Cardiac muscle cell (in vitro differentiated cells and primary cell): ENCODE measurements around the gene TRPC4. TPM values are rescaled to one million over a fixed set of nuclear protein-coding genes. Genes with fewer than 3 reads are reported as not detected.

Experiments used
- DNase-seq, 2 donors: peaks; one replicate each; pipeline versions ENCODE4 v3.0.0 to v3.0.0-alpha.2; 2010 to 2017; ENCODE audit warnings: low read depth in 1 of 2, low spot score in 1 of 2
- H3K27ac ChIP-seq: fragments of 200-600 bp; sonication (generic); 2 replicates; pipeline ENCODE4 v1.5.1; 2016
- H3K27me3 ChIP-seq: fragments of 200-600 bp; sonication (generic); 2 replicates; pipeline ENCODE4 v1.6.0; 2016; ENCODE audit warnings: control low read depth
- H3K36me3 ChIP-seq: fragments of 200-600 bp; sonication (generic); 2 replicates; pipeline ENCODE4 v1.5.1; 2016; ENCODE audit warnings: control low read depth
- H3K4me1 ChIP-seq: fragments of 200-600 bp; sonication (generic); 2 replicates; pipeline ENCODE4 v1.8.1; 2017; ENCODE audit warnings: low read depth, mild to moderate bottlenecking, mixed run types
- H3K4me3 ChIP-seq: fragments of 200-600 bp; sonication (generic); 2 replicates; pipeline ENCODE4 v1.5.1; 2016; ENCODE audit warnings: mild to moderate bottlenecking
- H3K9me3 ChIP-seq: fragments of 200-600 bp; sonication (generic); 2 replicates; pipeline ENCODE4 v1.5.1; 2017; ENCODE audit warnings: low read depth, mild to moderate bottlenecking, control low read depth
- polyA plus RNA-seq: library from polyadenylated mRNA; unstranded; fragments of >200 nt; fragmentation: Nextera tagmentation; extraction: Ambion mirVana; gene quantifications from 2 replicates; pipeline ENCODE4 v1.2.1, GENCODE V29; 2016
- total RNA-seq: library from RNA; depleted of rRNA; stranded (reverse); fragments of >200 nt; gene quantifications from 2 replicates; pipeline ENCODE4 v1.2.3, GENCODE V29; 2016
- TF ChIP-seq, protein P1 (sequence below): IDR thresholded peaks from 2 replicates; pipeline ENCODE4 v1.5.1; 2012; ENCODE audit warnings: low read depth, mild to moderate bottlenecking, low read length

The TRPC4 gene
- total and polyA plus RNA-seq, 2 experiments from 2014 or later, result 0.09 to 0.28 TPM

DNA sequence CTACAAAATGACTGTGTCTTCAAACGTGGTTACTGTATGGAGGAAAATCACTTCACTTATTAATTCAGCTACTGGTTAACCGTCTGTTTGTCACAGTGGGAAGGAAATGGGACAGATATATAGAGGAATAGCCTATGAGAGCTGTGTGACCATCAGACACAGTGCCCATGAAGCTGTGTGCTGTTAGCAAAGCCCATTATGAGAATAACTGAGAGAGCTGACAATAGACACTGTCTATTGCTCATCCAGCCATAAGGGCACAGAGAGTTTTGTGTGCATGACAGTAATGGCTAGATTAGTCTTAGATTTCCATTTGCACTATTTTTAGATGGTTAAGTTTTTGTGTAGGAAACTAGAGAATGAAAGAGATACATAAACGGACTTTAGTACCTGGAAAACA is 206.9 kb downstream of the TRPC4 start:
- TF ChIP-seq, protein P1, sequence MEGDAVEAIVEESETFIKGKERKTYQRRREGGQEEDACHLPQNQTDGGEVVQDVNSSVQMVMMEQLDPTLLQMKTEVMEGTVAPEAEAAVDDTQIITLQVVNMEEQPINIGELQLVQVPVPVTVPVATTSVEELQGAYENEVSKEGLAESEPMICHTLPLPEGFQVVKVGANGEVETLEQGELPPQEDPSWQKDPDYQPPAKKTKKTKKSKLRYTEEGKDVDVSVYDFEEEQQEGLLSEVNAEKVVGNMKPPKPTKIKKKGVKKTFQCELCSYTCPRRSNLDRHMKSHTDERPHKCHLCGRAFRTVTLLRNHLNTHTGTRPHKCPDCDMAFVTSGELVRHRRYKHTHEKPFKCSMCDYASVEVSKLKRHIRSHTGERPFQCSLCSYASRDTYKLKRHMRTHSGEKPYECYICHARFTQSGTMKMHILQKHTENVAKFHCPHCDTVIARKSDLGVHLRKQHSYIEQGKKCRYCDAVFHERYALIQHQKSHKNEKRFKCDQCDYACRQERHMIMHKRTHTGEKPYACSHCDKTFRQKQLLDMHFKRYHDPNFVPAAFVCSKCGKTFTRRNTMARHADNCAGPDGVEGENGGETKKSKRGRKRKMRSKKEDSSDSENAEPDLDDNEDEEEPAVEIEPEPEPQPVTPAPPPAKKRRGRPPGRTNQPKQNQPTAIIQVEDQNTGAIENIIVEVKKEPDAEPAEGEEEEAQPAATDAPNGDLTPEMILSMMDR, result no peak
- DNase-seq, result no peak

GRCh38 chr13:37657956-37658355 is 211.6 kb downstream of the TRPC4 start:
- H3K36me3 ChIP-seq, result no peaks in the 10 kb centered on the region
- no peaks in the 10 kb centered on the region for H3K4me1 ChIP-seq
- no peaks in the 10 kb centered on the region for H3K9me3 ChIP-seq
- H3K4me3 ChIP-seq, result no peak overlapping the region
- H3K27me3 ChIP-seq, result no peaks in the 10 kb centered on the region
- no peak overlapping the region for H3K27ac ChIP-seq
- TF ChIP-seq, protein P1, result no peak
- no peak for DNase-seq

More for the DNA sequence above, 206.9 kb downstream of the TRPC4 start:
- Histone ChIP-seq H3K9me3 (no peaks in the 10 kb centered on the region), H3K4me3 (no peak overlapping the region), H3K36me3 (no peaks in the 10 kb centered on the region), H3K27ac (no peak overlapping the region), H3K4me1 (no peaks in the 10 kb centered on the region), H3K27me3 (no peaks in the 10 kb centered on the region)

DNA sequence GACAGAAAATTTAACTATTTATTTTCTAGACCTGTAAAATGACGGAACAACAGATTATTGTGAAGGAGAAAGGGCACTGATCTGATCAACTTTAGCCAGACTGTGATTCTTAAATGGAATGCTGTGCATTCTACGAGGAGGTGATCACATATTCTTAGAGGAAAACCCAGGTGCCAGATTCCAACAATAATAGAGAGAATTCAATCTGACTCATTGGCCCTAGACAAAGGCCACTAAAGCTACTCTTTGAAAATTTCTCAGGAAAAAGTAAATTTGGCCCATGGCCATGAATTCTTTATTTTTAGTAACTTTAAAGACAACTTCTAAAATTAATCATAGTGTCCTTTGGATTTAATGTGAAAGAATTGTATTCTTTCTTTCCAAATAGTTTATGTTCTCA is 212.4 kb downstream of the TRPC4 start:
- DNase-seq, result peak in 1 of 2 donors; percentile 36
- no peaks in the 10 kb centered on the region for H3K9me3 ChIP-seq
- H3K4me1 ChIP-seq, result no peaks in the 10 kb centered on the region
- H3K4me3 ChIP-seq, result no peak overlapping the region
- H3K36me3 ChIP-seq, result no peaks in the 10 kb centered on the region
- H3K27ac ChIP-seq, result no peak overlapping the region
- TF ChIP-seq, protein P1, result no peak
- H3K27me3 ChIP-seq, result no peaks in the 10 kb centered on the region

GRCh38 chr13:37656247-37656940 is 213.2 kb downstream of the TRPC4 start:
- Histone ChIP-seq H3K4me1 (no peaks in the 10 kb centered on the region), H3K27ac (no peak overlapping the region), H3K36me3 (no peaks in the 10 kb centered on the region), H3K4me3 (no peak overlapping the region), H3K27me3 (no peaks in the 10 kb centered on the region), H3K9me3 (no peaks in the 10 kb centered on the region)
- TF ChIP-seq, protein P1, result no peak
- DNase-seq, result peak in 1 of 2 donors; percentile 89

- TF ChIP-seq, protein P1, result no peak
- no peak for DNase-seq
- Histone ChIP-seq H3K4me3 (no peak overlapping the region), H3K36me3 (no peaks in the 10 kb centered on the region), H3K9me3 (no peaks in the 10 kb centered on the region), H3K27ac (no peak overlapping the region), H3K4me1 (peaks cover 1% of the 10 kb centered on the region), H3K27me3 (no peaks in the 10 kb centered on the region)
Observed at GRCh38 chr13:37652596-37652995, 217.0 kb downstream of the TRPC4 start.
